GM12872 (cell line): Measurements from ENCODE around the gene S100A1.
A peak's percentile ranks its signal among the peaks of the same experiment; 100 is the strongest.

Experiments
- CTCF ChIP-seq: IDR thresholded peaks from 3 replicates; pipeline ENCODE4 v1.5.1; 2011; ENCODE audit warnings: low read depth, mild to moderate bottlenecking, low read length, moderate library complexity; ENCODE audit not compliant: insufficient read depth

S100A1 gene

GRCh38 chr1:153616917-153617311 is 11.3 kb upstream of the S100A1 start:
- TF ChIP-seq CTCF: no peak

- peak; percentile 92 for TF ChIP-seq CTCF
These were observed 10.6 kb upstream of the S100A1 start for GRCh38 chr1:153617663-153618062.

GRCh38 chr1:153619171-153619570 is 9.1 kb upstream of the S100A1 start:
- TF ChIP-seq CTCF: no peak

GRCh38 chr1:153623101-153623500 is 5.1 kb upstream of the S100A1 start:
- TF ChIP-seq CTCF: no peak

GRCh38 chr1:153624965-153625611 is 3.1 kb upstream of the S100A1 start:
- TF ChIP-seq CTCF: no peak

- no peak for TF ChIP-seq CTCF
These were observed 1.7 kb upstream of the S100A1 start for GRCh38 chr1:153626477-153626903.

- peak; percentile 80 for TF ChIP-seq CTCF
These were observed 1.1 kb upstream of the S100A1 start, which contains the start of gene S100A13 for GRCh38 chr1:153626904-153627714. Gene S100A13, minus strand, starts transcription at chr1:153627505. Its CDS starts 1,033 bp downstream, at chr1:153626472.
